Neuronal stem cell (in vitro differentiated cells): Measurements from ENCODE around the gene BEAN1.

Experiments used
- DNase-seq: peaks from one replicate; pipeline ENCODE4 v3.0.0-alpha.2; 2013; ENCODE audit warnings: low spot score
- H2AFZ ChIP-seq: one replicate; pipeline ENCODE4 v1.6.1; 2013; ENCODE audit warnings: mild to moderate bottlenecking, low read length, inconsistent platforms
- H2AK5ac ChIP-seq: 2 replicates; pipeline ENCODE4 v1.6.1; 2013; ENCODE audit warnings: low read depth, mild to moderate bottlenecking, inconsistent platforms, low read length, moderate library complexity, mixed read lengths
- H2BK120ac ChIP-seq: 2 replicates; pipeline ENCODE4 v1.6.1; 2013; ENCODE audit warnings: low read depth, mild to moderate bottlenecking, inconsistent platforms, low read length, moderate library complexity, mixed read lengths
- H2BK12ac ChIP-seq: one replicate; pipeline ENCODE4 v1.6.1; 2013; ENCODE audit warnings: low read length, inconsistent platforms
- H2BK15ac ChIP-seq: 2 replicates; pipeline ENCODE4 v1.6.1; 2013; ENCODE audit warnings: mild to moderate bottlenecking, low read length, inconsistent platforms, mixed read lengths
- H2BK5ac ChIP-seq: one replicate; pipeline ENCODE4 v1.6.1; 2013; ENCODE audit warnings: inconsistent platforms, mild to moderate bottlenecking, low read length, moderate library complexity
- H3K14ac ChIP-seq: one replicate; pipeline ENCODE4 v1.6.1; 2013; ENCODE audit warnings: low read length, inconsistent platforms
- H3K18ac ChIP-seq: 2 replicates; pipeline ENCODE4 v1.6.1; 2013; ENCODE audit warnings: low read length, inconsistent platforms
- H3K23ac ChIP-seq: 2 replicates; pipeline ENCODE4 v1.6.1; 2013; ENCODE audit warnings: low read depth, mild to moderate bottlenecking, mixed read lengths, low read length, inconsistent platforms; ENCODE audit not compliant: poor library complexity
- H3K27ac ChIP-seq: replicated peaks from 3 replicates; pipeline ENCODE4 v1.5.1; 2013; ENCODE audit warnings: low read length, inconsistent platforms
- H3K27me3 ChIP-seq, 3 experiments: 2 replicates each; pipeline ENCODE4 v1.6.1; 2013; ENCODE audit warnings: low read length in 3 of 3, mild to moderate bottlenecking in 2 of 3, inconsistent platforms in 1 of 3, low read depth in 1 of 3, mixed read lengths in 1 of 3, moderate library complexity in 1 of 3; ENCODE audit not compliant: control insufficient read depth in 3 of 3, insufficient read depth in 3 of 3
- H3K36me3 ChIP-seq, 2 donors: replicated peaks in 1 of 2; 2 replicates each; pipeline ENCODE4 v1.6.1; 2013; ENCODE audit warnings: low read length in 2 of 2; ENCODE audit not compliant: control insufficient read depth in 2 of 2, insufficient read depth in 2 of 2
- H3K4ac ChIP-seq: 2 replicates; pipeline ENCODE4 v1.6.1; 2013; ENCODE audit warnings: inconsistent platforms, mild to moderate bottlenecking, low read length, moderate library complexity
- H3K4me1 ChIP-seq, 2 donors: 1 replicate in 1 of 2; 2 replicates in 1 of 2; pipeline ENCODE4 v1.6.1; 2013; ENCODE audit warnings: low read length in 2 of 2, low read depth in 1 of 2; ENCODE audit not compliant: control insufficient read depth in 2 of 2, insufficient read depth in 1 of 2
- H3K4me2 ChIP-seq: one replicate; pipeline ENCODE4 v1.6.1; 2013; ENCODE audit warnings: mild to moderate bottlenecking, low read length, inconsistent platforms; ENCODE audit not compliant: insufficient read depth, poor library complexity, severe bottlenecking
- H3K4me3 ChIP-seq, 2 donors: 2 replicates each; pipeline ENCODE4 v1.5.1; 2013; ENCODE audit warnings: low read length in 2 of 2, mild to moderate bottlenecking in 2 of 2, inconsistent platforms in 1 of 2, moderate library complexity in 1 of 2
- H3K79me1 ChIP-seq: one replicate; pipeline ENCODE4 v1.6.1; 2013; ENCODE audit warnings: low read depth, mild to moderate bottlenecking, inconsistent platforms, low read length, moderate library complexity
- H3K9ac ChIP-seq: one replicate; pipeline ENCODE4 v1.6.1; 2013; ENCODE audit warnings: mild to moderate bottlenecking, low read depth, low read length, inconsistent platforms; ENCODE audit not compliant: poor library complexity
- H3K9me3 ChIP-seq, 2 donors: replicated peaks in 1 of 2; 2 replicates each; pipeline versions ENCODE3 to v1.6.1; 2013; ENCODE audit warnings: low read length in 2 of 2, mild to moderate bottlenecking in 2 of 2, inconsistent platforms in 1 of 2, low read depth in 1 of 2, mixed read lengths in 1 of 2, moderate library complexity in 1 of 2; ENCODE audit not compliant: control insufficient read depth in 2 of 2, insufficient read depth in 1 of 2
- H4K8ac ChIP-seq: one replicate; pipeline ENCODE4 v1.6.1; 2013; ENCODE audit warnings: low read depth, mild to moderate bottlenecking, inconsistent platforms, low read length, moderate library complexity
- H4K91ac ChIP-seq: one replicate; pipeline ENCODE4 v1.6.1; 2013; ENCODE audit warnings: low read length, low read depth, mild to moderate bottlenecking, inconsistent platforms; ENCODE audit not compliant: poor library complexity
- WGBS, 2 donors: extraction: QIAGEN DNeasy Blood & Tissue Kit; methylation state at CpG; one replicate each; pipeline ENCODE4 v1.1.7; 2013; ENCODE audit warnings: missing lambda C conversion rate in 2 of 2, mixed read lengths in 1 of 2; ENCODE audit not compliant: insufficient read length in 2 of 2, insufficient replicate concordance in 1 of 2; ENCODE audit errors: extremely low coverage in 2 of 2; 5-methylcytosine and 5-hydroxymethylcytosine counted together

BEAN1 gene

DNA sequence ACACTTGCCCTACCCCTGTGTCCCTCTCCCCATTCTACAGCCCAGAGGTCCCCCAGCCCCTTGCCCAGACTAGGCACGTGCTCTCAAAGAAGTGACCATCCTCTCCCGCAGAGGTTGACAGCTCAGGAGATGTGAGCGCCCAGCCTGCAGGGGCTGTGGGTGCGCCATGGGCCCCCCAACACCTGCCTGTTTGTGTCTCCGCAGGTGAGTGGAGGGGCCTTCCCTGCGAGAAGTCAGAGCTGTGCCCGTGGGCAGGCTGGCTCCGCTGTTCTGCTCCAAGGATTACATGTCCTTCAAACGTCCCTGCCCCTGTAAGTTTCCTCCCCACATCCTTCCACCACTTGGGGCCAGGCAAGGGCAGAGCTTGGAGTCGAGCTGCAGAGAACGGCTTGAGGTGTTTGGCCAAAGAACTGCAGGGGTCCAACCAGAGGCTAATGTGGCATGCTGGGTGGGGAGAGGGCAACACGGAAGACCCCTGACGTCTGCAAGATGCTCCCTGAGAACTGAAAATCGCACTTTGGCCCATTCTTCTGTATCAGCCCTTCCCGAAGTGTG is 10.4 kb downstream of the BEAN1 start:
- peak overlapping the region; percentile 77 for H3K14ac ChIP-seq
- peaks cover 5 to 11% of the 10 kb centered on the region in 2 donors for H3K4me1 ChIP-seq
- peak overlapping the region; percentile 6 for H2BK15ac ChIP-seq
- peak overlapping the region; percentile 87 for H2AK5ac ChIP-seq
- H3K4me3 ChIP-seq, result no peak overlapping the region
- H3K9ac ChIP-seq, result no peak overlapping the region
- H3K27me3 ChIP-seq, result peaks cover 0 to 3% (median 0%) of the 10 kb centered on the region in 3 experiments
- H3K4me2 ChIP-seq, result no peak overlapping the region
- H4K91ac ChIP-seq, result no peak overlapping the region
- no peak overlapping the region for H2BK120ac ChIP-seq
- WGBS, 2 donors, result no CpG with 5 or more reads among the region's 15 CpGs
- H3K23ac ChIP-seq, result no peak overlapping the region
- H2AFZ ChIP-seq, result no peak overlapping the region
- H3K36me3 ChIP-seq, result no peaks in the 10 kb centered on the region
- H3K9me3 ChIP-seq, result no peaks in the 10 kb centered on the region
- no peak overlapping the region for H4K8ac ChIP-seq
- no peak overlapping the region for H2BK5ac ChIP-seq
- no peaks in the 10 kb centered on the region for H3K79me1 ChIP-seq
- no peak for DNase-seq
- peak overlapping the region; percentile 67 for H3K4ac ChIP-seq
- peak overlapping the region; percentile 17 for H2BK12ac ChIP-seq
- no peak overlapping the region for H3K27ac ChIP-seq
- H3K18ac ChIP-seq, result peak overlapping the region; percentile 32

DNA sequence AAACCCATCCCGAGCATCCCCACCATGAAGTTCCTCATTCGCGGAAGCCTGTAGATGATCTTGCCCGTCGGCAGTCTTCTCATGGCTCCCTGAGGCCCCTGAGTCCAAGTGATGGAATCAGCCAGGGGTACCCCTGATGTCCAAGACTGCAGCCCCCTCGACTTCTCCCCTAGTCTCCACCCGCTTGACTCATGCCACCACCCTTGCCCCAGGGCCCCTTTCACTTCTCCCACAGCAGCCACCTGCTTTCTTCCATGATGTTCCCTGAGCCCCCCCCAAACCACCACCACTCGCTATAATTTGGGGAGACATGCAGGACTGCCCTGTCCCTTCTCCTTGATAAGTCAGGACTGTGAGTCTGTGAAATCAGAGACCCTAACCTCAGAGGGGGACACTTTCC is 11.4 kb downstream of the BEAN1 start:
- Histone ChIP-seq H3K18ac (no peak overlapping the region), H2AFZ (no peak overlapping the region), H2BK15ac (no peak overlapping the region), H3K4me3 (no peak overlapping the region), H3K27ac (no peak overlapping the region), H3K27me3 (peaks cover 0 to 3% (median 0%) of the 10 kb centered on the region in 3 experiments), H3K79me1 (no peaks in the 10 kb centered on the region), H3K14ac (no peak overlapping the region), H3K23ac (no peak overlapping the region), H2BK12ac (no peak overlapping the region), H3K4me1 (peaks cover 4 to 6% of the 10 kb centered on the region in 2 donors), H2BK5ac (no peak overlapping the region), H3K9me3 (no peaks in the 10 kb centered on the region), H3K4ac (no peak overlapping the region), H4K8ac (no peak overlapping the region), H2BK120ac (no peak overlapping the region), H3K4me2 (no peak overlapping the region), H3K9ac (no peak overlapping the region), H3K36me3 (no peaks in the 10 kb centered on the region), H4K91ac (no peak overlapping the region), H2AK5ac (peak overlapping the region; percentile 27)
- no CpG with 5 or more reads among the region's 8 CpGs for WGBS, 2 donors
- no peak for DNase-seq

DNA sequence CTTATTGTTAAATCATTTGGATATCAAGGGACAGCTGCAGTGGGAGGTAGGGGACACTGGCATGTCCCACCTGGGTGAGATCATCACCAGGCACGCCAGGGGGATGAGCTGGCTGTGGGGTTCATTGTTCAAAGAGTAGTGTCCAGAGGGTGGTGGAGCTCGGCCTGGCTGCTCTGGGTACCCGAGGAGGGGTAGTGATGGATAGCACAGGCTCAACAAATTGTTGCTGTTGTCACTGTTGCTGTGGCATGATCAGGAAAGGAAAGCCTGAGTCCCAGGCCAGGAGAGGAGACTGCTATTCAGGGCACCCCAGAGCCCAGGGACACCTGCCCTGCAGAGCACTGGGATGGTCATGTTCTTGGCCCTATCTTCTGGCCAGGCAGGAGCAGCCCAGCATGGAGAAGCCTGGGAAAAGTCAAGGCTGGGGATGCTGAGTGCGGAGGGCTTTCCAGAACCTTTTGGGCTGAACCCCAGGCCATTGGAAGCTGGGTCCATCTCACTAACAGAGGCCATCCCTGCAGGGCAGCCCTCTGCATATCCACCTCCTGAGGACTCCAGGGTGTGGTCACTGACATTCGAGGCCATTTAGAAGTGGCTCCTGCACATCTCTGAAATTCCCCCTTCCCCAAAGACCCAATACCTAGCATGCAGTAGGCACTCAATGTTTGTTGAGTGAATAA is 12.1 kb downstream of the BEAN1 start:
- Histone ChIP-seq H3K4me2 (no peak overlapping the region), H2BK5ac (no peak overlapping the region), H3K4me1 (peaks cover under 1 to 4% of the 10 kb centered on the region in 2 donors), H3K23ac (peak overlapping the region; percentile 23), H3K9me3 (no peaks in the 10 kb centered on the region), H2AFZ (no peak overlapping the region), H2BK15ac (peak overlapping the region; percentile 51), H2BK120ac (no peak overlapping the region), H2AK5ac (peak overlapping the region; percentile 38), H4K91ac (no peak overlapping the region), H3K4ac (no peak overlapping the region), H3K14ac (no peak overlapping the region), H3K18ac (peak overlapping the region; percentile 84), H3K9ac (no peak overlapping the region), H3K79me1 (no peaks in the 10 kb centered on the region), H4K8ac (no peak overlapping the region), H2BK12ac (no peak overlapping the region), H3K4me3 (no peak overlapping the region), H3K36me3 (no peaks in the 10 kb centered on the region), H3K27ac (no peak overlapping the region), H3K27me3 (peaks cover 0 to 3% (median 0%) of the 10 kb centered on the region in 3 experiments)
- no peak for DNase-seq
- WGBS, 2 donors, result no CpG with 5 or more reads among the region's 5 CpGs

DNA sequence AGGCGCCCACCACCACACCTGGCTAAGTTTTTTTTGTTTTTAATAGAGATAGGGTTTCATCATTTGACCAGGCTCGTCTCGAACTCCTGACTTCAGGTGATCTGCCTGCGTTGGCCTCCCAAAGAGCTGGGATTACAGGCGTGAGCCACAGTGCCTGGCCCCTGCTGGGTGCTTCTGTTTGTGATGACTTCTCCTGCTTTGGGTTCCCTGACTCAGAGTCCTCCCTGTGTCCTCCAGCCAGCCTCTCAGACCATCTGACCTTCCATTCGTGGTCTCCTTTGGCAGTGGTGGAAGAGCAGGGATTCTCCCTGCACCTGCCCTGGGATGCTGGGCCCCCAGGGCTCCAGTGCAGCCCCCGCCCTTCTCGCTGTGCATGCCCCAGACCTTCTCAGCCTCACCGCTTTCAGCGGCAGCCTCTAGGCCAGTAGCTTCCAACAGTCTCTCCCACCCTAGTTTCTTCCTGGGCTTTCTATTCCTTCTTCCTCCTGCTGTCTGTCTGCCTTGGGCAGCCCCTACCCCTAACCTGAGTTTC is 13.2 kb downstream of the BEAN1 start:
- Histone ChIP-seq H2BK15ac (no peak overlapping the region), H4K91ac (no peak overlapping the region), H2BK5ac (no peak overlapping the region), H2AK5ac (peak overlapping the region; percentile 26), H3K79me1 (no peaks in the 10 kb centered on the region), H3K27me3 (no peaks in the 10 kb centered on the region), H3K23ac (no peak overlapping the region), H3K4me3 (no peak overlapping the region), H3K9ac (no peak overlapping the region), H3K4me2 (no peak overlapping the region), H3K4me1 (peaks cover 0 to 7% of the 10 kb centered on the region in 2 donors), H3K18ac (peak overlapping the region; percentile 89), H2BK12ac (no peak overlapping the region), H3K9me3 (no peaks in the 10 kb centered on the region), H3K4ac (no peak overlapping the region), H4K8ac (no peak overlapping the region), H2AFZ (no peak overlapping the region), H2BK120ac (no peak overlapping the region), H3K36me3 (no peaks in the 10 kb centered on the region), H3K27ac (no peak overlapping the region), H3K14ac (no peak overlapping the region)
- DNase-seq, result no peak
- no CpG with 5 or more reads among the region's 10 CpGs for WGBS, 2 donors
